CD4-positive, alpha-beta T cell treated with Interleukin-15 for 4 hours (primary cell): ENCODE data around the gene THSD4.
"Not testable (repeated sequence)": the region's sequence is repeated elsewhere in the genome, so short reads cannot be mapped to it uniquely, and the experiment has no call there.

ENCODE experiments used
- DNase-seq: peaks from one replicate; pipeline ENCODE4 v3.0.0-alpha.2; 2020; ENCODE audit warnings: low spot score

Gene THSD4

GRCh38 chr15:71294911-71295602 is 179.8 kb downstream of the THSD4 start:
- no peak for DNase-seq

- DNase-seq = no peak
Observed at GRCh38 chr15:71295603-71296314, 180.5 kb downstream of the THSD4 start.

- DNase-seq = no peak
Observed at GRCh38 chr15:71296315-71296679, 181.0 kb downstream of the THSD4 start.

- no peak for DNase-seq
Observed at GRCh38 chr15:71301958-71302621, 186.8 kb downstream of the THSD4 start.

GRCh38 chr15:71302861-71303410 is 187.7 kb downstream of the THSD4 start:
- no peak for DNase-seq

- no peak for DNase-seq
Observed at GRCh38 chr15:71303977-71304376, 188.7 kb downstream of the THSD4 start.

GRCh38 chr15:71304681-71305080 is 189.4 kb downstream of the THSD4 start:
- no peak for DNase-seq

GRCh38 chr15:71306538-71306937 is 191.3 kb downstream of the THSD4 start:
- no peak for DNase-seq

GRCh38 chr15:71312194-71312708 is 197.0 kb downstream of the THSD4 start:
- DNase-seq = no peak

- DNase-seq = no peak
Observed at GRCh38 chr15:71312731-71313460, 197.6 kb downstream of the THSD4 start.

- DNase-seq = no peak
Observed at GRCh38 chr15:71313806-71314205, 198.5 kb downstream of the THSD4 start.

GRCh38 chr15:71314956-71315537 is 199.8 kb downstream of the THSD4 start:
- DNase-seq = no peak

GRCh38 chr15:71316911-71317310 is 201.6 kb downstream of the THSD4 start:
- DNase-seq = no peak

GRCh38 chr15:71319424-71319823 is 204.2 kb downstream of the THSD4 start:
- not testable (repeated sequence) for DNase-seq

- DNase-seq = no peak
Observed at GRCh38 chr15:71319935-71320334, 204.7 kb downstream of the THSD4 start.

GRCh38 chr15:71323082-71323481 is 207.8 kb downstream of the THSD4 start:
- no peak for DNase-seq

GRCh38 chr15:71323584-71323983 is 208.3 kb downstream of the THSD4 start:
- no peak for DNase-seq

- DNase-seq = no peak
Observed at GRCh38 chr15:71325481-71325880, 210.2 kb downstream of the THSD4 start.

GRCh38 chr15:71328453-71328852 is 213.2 kb downstream of the THSD4 start:
- no peak for DNase-seq

GRCh38 chr15:71329041-71329440 is 213.8 kb downstream of the THSD4 start:
- DNase-seq = no peak

- DNase-seq = no peak
Observed at GRCh38 chr15:71329497-71330260, 214.4 kb downstream of the THSD4 start.
